Activated CD8-positive, alpha-beta memory T cell treated with anti-CD3 and anti-CD28 coated beads, Interleukin-2, amount 50 U/mL, for 4 hours (primary cell): ENCODE results near the gene ST8SIA4.

Experiments
- DNase-seq: peaks from one replicate; pipeline ENCODE4 v3.0.0-alpha.2; 2020

The ST8SIA4 gene

GRCh38 chr5:100779669-100780375 lies 123.3 kb downstream of the ST8SIA4 start:
- no peak for DNase-seq

DNA sequence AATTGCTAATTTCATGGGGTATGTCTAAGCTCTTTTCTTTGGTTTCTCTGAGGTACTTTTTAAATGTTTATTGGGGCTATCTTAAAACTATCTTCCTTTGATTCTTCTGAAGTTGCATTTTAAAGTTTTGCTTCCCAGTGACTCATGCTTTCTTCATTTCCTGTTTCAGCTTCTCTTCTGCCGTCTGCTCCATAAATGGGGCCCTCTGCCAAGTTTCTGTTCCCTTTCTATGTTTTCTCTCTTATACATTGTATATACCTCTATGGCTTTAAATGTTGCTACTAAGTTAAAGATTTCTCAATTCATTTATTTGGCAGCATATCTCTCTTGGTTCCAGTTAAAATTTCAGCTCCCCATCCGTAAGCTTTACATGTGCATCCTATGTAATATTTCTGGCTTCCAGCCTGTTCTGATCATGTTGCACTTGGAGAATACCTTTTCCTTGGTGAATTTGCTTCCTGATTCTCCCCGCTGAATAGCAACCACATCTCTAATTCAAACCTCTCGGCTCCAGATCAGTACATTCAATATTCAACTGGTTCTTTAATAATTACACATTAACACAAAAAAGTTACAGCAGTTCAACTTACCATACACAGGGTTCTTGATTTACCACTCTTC lies 125.3 kb downstream of the ST8SIA4 start:
- no peak for DNase-seq

- no peak for DNase-seq
These were observed 127.6 kb downstream of the ST8SIA4 start for GRCh38 chr5:100775533-100775855.

DNA sequence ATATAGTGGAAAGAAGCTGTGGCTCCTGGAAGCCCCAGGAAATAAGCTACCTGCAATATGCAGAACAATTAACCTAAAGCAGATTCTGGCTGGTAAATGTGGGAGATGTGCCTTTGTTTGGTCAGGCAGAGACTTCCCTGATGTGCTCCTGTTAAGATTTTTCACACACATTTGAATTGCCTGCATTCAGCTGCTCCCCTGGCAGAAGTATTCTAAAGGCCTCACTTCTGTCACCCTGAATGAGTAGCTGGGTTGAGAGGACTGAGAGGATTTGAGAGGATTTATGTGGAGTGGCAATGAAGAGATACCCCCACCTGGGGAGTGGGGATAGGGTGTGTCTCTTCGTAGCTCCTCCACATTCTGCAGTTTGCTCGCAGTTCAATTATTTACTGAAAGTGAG lies 130.5 kb downstream of the ST8SIA4 start:
- DNase-seq = no peak

DNA sequence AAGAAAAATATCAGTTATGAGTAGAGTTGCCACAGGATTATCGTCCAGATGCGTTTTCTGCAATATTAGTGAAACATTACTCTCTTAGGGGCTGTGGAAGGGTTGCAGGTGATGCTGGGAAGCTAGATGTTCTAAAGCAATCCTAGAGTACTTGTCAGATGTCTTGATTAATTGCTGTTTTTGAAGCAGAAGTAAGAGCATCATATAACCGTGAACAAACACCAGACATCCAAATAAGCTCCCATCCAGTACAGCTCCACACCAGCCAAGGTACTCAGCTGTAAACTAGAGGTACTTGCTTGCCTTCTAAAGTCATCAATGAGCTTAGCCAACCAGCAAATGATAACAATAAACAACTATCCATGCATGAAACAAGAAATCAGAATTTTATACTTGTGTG lies 131.1 kb downstream of the ST8SIA4 start:
- DNase-seq = no peak

GRCh38 chr5:100771181-100771580 lies 131.9 kb downstream of the ST8SIA4 start:
- DNase-seq = no peak

- no peak for DNase-seq
These were observed 134.9 kb downstream of the ST8SIA4 start for GRCh38 chr5:100768221-100768620.

DNA sequence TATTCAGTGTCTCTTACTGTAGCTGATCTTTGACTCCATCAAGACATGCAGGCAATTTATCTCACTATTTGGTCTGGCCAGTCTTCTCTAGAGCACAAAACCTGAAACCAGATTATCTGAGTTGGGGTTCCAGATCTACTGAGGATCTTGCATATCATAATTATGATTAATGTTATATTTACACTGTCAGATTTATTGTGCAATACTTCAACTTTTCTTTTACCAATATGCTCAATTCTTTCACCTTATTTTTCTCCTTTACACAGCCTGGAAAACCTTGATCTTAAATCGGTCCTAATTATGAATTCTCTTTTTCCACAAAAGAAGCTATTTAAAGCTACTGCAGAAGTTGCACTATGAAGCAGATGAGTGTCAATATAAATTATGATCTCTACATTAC lies 140.1 kb downstream of the ST8SIA4 start:
- DNase-seq = no peak

- no peak for DNase-seq
These were observed 141.0 kb downstream of the ST8SIA4 start for GRCh38 chr5:100762108-100762507.

DNA sequence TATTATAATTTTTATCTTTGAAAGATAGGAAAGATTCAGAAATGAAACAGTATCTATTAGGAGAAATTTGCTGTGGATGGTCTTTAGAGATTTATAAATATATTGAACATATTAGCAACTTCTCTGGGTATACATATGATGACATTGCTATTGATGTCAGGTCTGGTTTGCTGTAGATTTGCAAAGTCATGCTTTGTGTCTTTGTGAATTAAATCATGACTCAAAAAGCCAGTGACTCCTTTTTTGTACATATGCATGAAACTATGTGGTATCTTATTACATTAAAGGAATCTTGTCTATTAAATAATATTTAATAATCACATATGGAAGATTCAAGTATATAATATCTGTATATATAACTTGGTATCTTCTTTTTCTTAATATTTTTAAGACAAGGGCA lies 141.9 kb downstream of the ST8SIA4 start:
- DNase-seq = no peak

- no peak for DNase-seq
These were observed 142.4 kb downstream of the ST8SIA4 start for GRCh38 chr5:100760688-100761087.

DNA sequence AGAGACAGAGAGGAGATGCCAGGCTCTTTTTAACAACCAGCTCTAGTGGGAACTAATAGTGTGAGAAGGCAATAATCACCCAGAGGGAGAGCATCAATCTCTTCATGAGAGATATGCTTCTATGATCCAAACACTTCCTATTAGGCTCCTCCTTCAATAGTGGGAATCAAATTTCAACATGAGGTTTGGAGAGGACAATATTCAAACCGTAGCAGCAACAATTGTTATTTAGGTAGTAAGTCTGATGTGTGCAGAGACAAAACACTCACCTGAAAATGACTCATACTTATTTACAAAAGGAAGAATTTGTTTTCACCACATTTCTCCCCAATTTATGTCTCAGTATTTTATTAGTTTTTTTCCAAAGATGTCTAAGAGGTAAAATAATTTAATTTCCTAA lies 144.3 kb downstream of the ST8SIA4 start:
- no peak for DNase-seq

DNA sequence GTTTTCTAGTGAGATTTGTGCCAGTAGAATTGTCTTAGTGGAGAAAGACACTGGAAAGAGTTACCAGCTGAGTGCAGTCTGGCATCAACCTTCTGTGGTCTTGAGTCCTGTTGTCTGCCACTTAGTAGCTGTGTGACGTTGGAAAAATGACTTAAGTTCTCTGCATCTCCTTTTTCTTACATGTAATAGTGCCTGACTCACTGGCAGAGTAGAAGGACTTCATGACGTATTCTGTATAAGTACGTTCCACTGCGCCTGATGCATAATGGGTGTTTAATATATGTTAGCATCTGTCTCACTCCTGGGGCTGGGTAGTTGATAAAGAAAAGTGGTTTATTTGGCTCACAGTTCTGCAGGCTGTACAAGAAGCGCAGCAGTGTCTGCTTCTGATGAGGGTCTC lies 144.8 kb downstream of the ST8SIA4 start:
- no peak for DNase-seq

- DNase-seq = no peak
These were observed 145.5 kb downstream of the ST8SIA4 start for GRCh38 chr5:100757618-100758017.
